IMR-90 (cell line): ENCODE results near the gene MEGF10.

ENCODE experiments used
- FOS ChIP-seq: fragments of 150-350 bp; IDR thresholded peaks from 2 replicates; pipeline ENCODE4 v1.6.1; 2016; ENCODE audit warnings: low read depth, low read length
- MAFK ChIP-seq: IDR thresholded peaks from 2 replicates; pipeline ENCODE4 v1.6.1; 2012; ENCODE audit warnings: low read depth, low read length, improper control_type of control experiment
- MAZ ChIP-seq: IDR thresholded peaks from 2 replicates; pipeline ENCODE4 v1.6.1; 2012; ENCODE audit warnings: low read depth, mild to moderate bottlenecking, low read length, improper control_type of control experiment, moderate library complexity, borderline replicate concordance
- POLR2A ChIP-seq: IDR thresholded peaks from 2 replicates; pipeline ENCODE4 v1.6.1; 2012; ENCODE audit warnings: mild to moderate bottlenecking, low read depth, low read length
- RCOR1 ChIP-seq: IDR thresholded peaks from 2 replicates; pipeline ENCODE4 v1.6.1; 2012; ENCODE audit warnings: mild to moderate bottlenecking, low read length, improper control_type of control experiment; ENCODE audit not compliant: insufficient replicate concordance
- SMC3 ChIP-seq: fragments of 150-350 bp; IDR thresholded peaks from 2 replicates; pipeline ENCODE4 v1.6.1; 2016; ENCODE audit warnings: low read depth, mild to moderate bottlenecking, antibody characterized with exemption, low read length, moderate library complexity
- TF ChIP-seq, protein P1 (sequence below): conservative IDR thresholded peaks from 2 replicates; pipeline ENCODE4 v1.5.1; 2012; ENCODE audit warnings: mild to moderate bottlenecking, low read depth, low read length, improper control_type of control experiment
- TF ChIP-seq, protein P2 (sequence below): fragments of 150-350 bp; IDR thresholded peaks from 2 replicates; pipeline ENCODE4 v1.6.1; 2017; ENCODE audit warnings: mild to moderate bottlenecking, antibody characterized with exemption, low read length, low read depth

DNA sequence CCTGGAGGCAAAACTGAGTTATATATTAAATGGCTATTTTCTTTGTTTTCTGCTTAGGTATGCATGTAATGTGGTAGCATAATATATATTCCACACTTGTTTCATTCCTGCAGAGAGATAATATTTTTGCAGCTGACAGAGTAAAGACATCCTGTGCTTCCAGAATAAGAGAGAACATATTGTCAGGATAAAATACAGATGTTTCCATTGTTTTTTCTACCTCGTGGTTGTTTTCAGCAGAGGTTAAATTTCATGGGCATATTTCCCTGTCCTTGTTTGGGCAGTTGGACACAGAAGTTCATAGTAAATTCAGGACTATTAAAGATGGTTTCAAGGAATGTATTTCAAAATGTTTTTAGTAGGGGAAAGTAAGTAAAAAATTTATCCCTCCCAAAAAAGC lies 47.6 kb upstream of the MEGF10 start:
- TF ChIP-seq POLR2A (no peak), MAZ (no peak), FOS (no peak), RCOR1 (no peak), MAFK (no peak), SMC3 (no peak)
- TF ChIP-seq, protein P1, sequence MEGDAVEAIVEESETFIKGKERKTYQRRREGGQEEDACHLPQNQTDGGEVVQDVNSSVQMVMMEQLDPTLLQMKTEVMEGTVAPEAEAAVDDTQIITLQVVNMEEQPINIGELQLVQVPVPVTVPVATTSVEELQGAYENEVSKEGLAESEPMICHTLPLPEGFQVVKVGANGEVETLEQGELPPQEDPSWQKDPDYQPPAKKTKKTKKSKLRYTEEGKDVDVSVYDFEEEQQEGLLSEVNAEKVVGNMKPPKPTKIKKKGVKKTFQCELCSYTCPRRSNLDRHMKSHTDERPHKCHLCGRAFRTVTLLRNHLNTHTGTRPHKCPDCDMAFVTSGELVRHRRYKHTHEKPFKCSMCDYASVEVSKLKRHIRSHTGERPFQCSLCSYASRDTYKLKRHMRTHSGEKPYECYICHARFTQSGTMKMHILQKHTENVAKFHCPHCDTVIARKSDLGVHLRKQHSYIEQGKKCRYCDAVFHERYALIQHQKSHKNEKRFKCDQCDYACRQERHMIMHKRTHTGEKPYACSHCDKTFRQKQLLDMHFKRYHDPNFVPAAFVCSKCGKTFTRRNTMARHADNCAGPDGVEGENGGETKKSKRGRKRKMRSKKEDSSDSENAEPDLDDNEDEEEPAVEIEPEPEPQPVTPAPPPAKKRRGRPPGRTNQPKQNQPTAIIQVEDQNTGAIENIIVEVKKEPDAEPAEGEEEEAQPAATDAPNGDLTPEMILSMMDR: no peak
- TF ChIP-seq, protein P2, sequence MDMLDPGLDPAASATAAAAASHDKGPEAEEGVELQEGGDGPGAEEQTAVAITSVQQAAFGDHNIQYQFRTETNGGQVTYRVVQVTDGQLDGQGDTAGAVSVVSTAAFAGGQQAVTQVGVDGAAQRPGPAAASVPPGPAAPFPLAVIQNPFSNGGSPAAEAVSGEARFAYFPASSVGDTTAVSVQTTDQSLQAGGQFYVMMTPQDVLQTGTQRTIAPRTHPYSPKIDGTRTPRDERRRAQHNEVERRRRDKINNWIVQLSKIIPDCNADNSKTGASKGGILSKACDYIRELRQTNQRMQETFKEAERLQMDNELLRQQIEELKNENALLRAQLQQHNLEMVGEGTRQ: no peak
